SK-N-SH (cell line): ENCODE results near the gene SUMO2. TPM values are rescaled to one million over a fixed set of nuclear protein-coding genes. Genes with fewer than 3 reads are reported as not detected.
A peak's percentile ranks its signal among the peaks of the same experiment; 100 is the strongest.

Experiments used
- CTCF ChIA-PET: fragments of 300-600, 350-600 bp; formaldehyde crosslinking; extraction: SDS; loops from one replicate; lab custom pipeline; 2021; lab: Yijun Ruan, JAX
- POLR2A ChIA-PET: fragments of 350-600 bp; sonication (Branson Sonifier 250); formaldehyde crosslinking; extraction: SDS; loops from one replicate; lab custom pipeline; 2020; ENCODE audit warnings: antibody characterized with exemption, inconsistent platforms; lab: Yijun Ruan, JAX
- DNase-seq: peaks from one replicate; pipeline ENCODE4 v3.0.0; 2012
- H2AFZ ChIP-seq: fragments of 200-600 bp; sonication (generic); 2 replicates; pipeline ENCODE4 v1.8.1; 2016; ENCODE audit warnings: antibody characterized with exemption, mild to moderate bottlenecking, low read depth
- H3F3A ChIP-seq: fragments of 200-600 bp; sonication (generic); replicated peaks from 2 replicates; pipeline ENCODE3; 2016; ENCODE audit warnings: antibody characterized with exemption, mild to moderate bottlenecking; ENCODE audit not compliant: insufficient read depth
- H3K27ac ChIP-seq, 2 experiments: fragments of 200-500 bp in 1 of 2; fragments of 200-600 bp in 1 of 2; sonication (Bioruptor generic) in 1 of 2; sonication (generic), shearing (Covaris generic) in 1 of 2; 2 replicates each; pipeline versions ENCODE4 v1.5.1 to v1.6.1; 2014 to 2016; ENCODE audit warnings: low read depth in 2 of 2, inconsistent platforms in 1 of 2, low read length in 1 of 2, mild to moderate bottlenecking in 1 of 2, mixed read lengths in 1 of 2
- H3K27me3 ChIP-seq: fragments of 200-600 bp; sonication (generic), shearing (Covaris generic); 2 replicates; pipeline ENCODE4 v1.6.1; 2016; ENCODE audit warnings: mixed run types; ENCODE audit not compliant: insufficient read depth
- H3K36me3 ChIP-seq, 2 experiments: fragments of 200-500 bp in 1 of 2; fragments of 200-600 bp in 1 of 2; sonication (Bioruptor generic) in 1 of 2; sonication (generic) in 1 of 2; replicated peaks in 1 of 2; 2 replicates each; pipeline versions ENCODE3 to v1.5.1; 2014 to 2016; ENCODE audit warnings: low read length in 1 of 2, mild to moderate bottlenecking in 1 of 2; ENCODE audit not compliant: insufficient read depth in 2 of 2, control insufficient read depth in 1 of 2
- H3K4me1 ChIP-seq, 2 experiments: fragments of 200-500 bp in 1 of 2; fragments of 200-600 bp in 1 of 2; sonication (Bioruptor generic) in 1 of 2; sonication (generic), shearing (Covaris generic) in 1 of 2; 2 replicates each; pipeline versions ENCODE4 v1.5.1 to v1.6.1; 2014 to 2016; ENCODE audit warnings: low read depth in 1 of 2, low read length in 1 of 2, mixed run types in 1 of 2; ENCODE audit not compliant: insufficient read depth in 2 of 2, control insufficient read depth in 1 of 2
- H3K4me2 ChIP-seq: fragments of 200-600 bp; sonication (generic), shearing (Covaris generic); 2 replicates; pipeline ENCODE4 v1.6.1; 2017; ENCODE audit warnings: mixed run types
- H3K4me3 ChIP-seq, 2 experiments: fragments of 200-500 bp in 1 of 2; fragments of 200-600 bp in 1 of 2; sonication (Bioruptor generic) in 1 of 2; sonication (generic), shearing (Covaris generic) in 1 of 2; 2 replicates each; pipeline versions ENCODE4 v1.5.1 to v1.8.1; 2014 to 2016; ENCODE audit warnings: low read depth in 2 of 2, inconsistent platforms in 1 of 2, low read length in 1 of 2, mild to moderate bottlenecking in 1 of 2, mixed read lengths in 1 of 2, moderate library complexity in 1 of 2
- H3K79me2 ChIP-seq: fragments of 200-600 bp; sonication (generic); 2 replicates; pipeline ENCODE4 v1.8.1; 2017; ENCODE audit warnings: mild to moderate bottlenecking; ENCODE audit not compliant: insufficient read depth
- H3K9ac ChIP-seq: fragments of 200-600 bp; sonication (generic); 2 replicates; pipeline ENCODE4 v1.6.1; 2017; ENCODE audit warnings: mixed run types
- H3K9me2 ChIP-seq: fragments of 200-600 bp; sonication (generic); 2 replicates; pipeline ENCODE4 v1.6.1; 2017; ENCODE audit warnings: mixed run types
- H3K9me3 ChIP-seq: fragments of 200-600 bp; sonication (generic); 2 replicates; pipeline ENCODE4 v1.6.1; 2017; ENCODE audit warnings: mixed run types, mild to moderate bottlenecking, moderate library complexity
- H4K20me1 ChIP-seq: fragments of 200-600 bp; sonication (generic); 2 replicates; pipeline ENCODE4 v1.6.1; 2017; ENCODE audit warnings: mild to moderate bottlenecking, mixed run types; ENCODE audit not compliant: insufficient read depth
- ELF1 ChIP-seq: IDR thresholded peaks from 2 replicates; pipeline ENCODE4 v1.4.0; 2012
- JUND ChIP-seq: IDR thresholded peaks from 2 replicates; pipeline ENCODE4 v1.4.0; 2012
- MXI1 ChIP-seq: IDR thresholded peaks from 2 replicates; pipeline ENCODE4 v1.6.1; 2012; ENCODE audit warnings: mild to moderate bottlenecking, low read depth, low read length, improper control_type of control experiment
- NFIC ChIP-seq: IDR thresholded peaks from 2 replicates; pipeline ENCODE4 v1.4.0; 2012; ENCODE audit warnings: borderline replicate concordance
- SIN3A ChIP-seq: IDR thresholded peaks from 2 replicates; pipeline ENCODE4 v1.6.1; 2012; ENCODE audit warnings: low read depth, mild to moderate bottlenecking, low read length, moderate library complexity, borderline replicate concordance
- TAF1 ChIP-seq: IDR thresholded peaks from 2 replicates; pipeline ENCODE4 v1.6.1; 2012; ENCODE audit warnings: low read depth, mild to moderate bottlenecking, low read length, moderate library complexity, borderline replicate concordance
- TCF12 ChIP-seq: IDR thresholded peaks from 2 replicates; pipeline ENCODE4 v1.4.0; 2012
- YY1 ChIP-seq: IDR thresholded peaks from 2 replicates; pipeline ENCODE4 v1.4.0; 2012; ENCODE audit warnings: low read depth, mild to moderate bottlenecking
- WGBS: methylation state at CpG from one replicate; pipeline ENCODE4 v1.1.6; 2017; ENCODE audit warnings: low lambda C conversion rate; 5-methylcytosine and 5-hydroxymethylcytosine counted together
- polyA plus RNA-seq, 3 experiments: library from polyadenylated mRNA; depleted of rRNA; stranded (reverse); fragments of >200 nt; gene quantifications; 2 replicates each; pipeline ENCODE4 v1.2.3, GENCODE V29; 2012
- TF ChIP-seq, protein P1 (sequence below): IDR thresholded peaks from 2 replicates; pipeline ENCODE4 v1.4.0; 2012; ENCODE audit warnings: low read depth
- TF ChIP-seq, protein P2 (sequence below): IDR thresholded peaks from 2 replicates; pipeline ENCODE4 v1.4.0; 2012; ENCODE audit warnings: low read depth, borderline replicate concordance

SUMO2 gene
- polyA plus RNA-seq, 1 of the 3 experiments (the other 2 are of a cell fraction): 114 TPM

DNA sequence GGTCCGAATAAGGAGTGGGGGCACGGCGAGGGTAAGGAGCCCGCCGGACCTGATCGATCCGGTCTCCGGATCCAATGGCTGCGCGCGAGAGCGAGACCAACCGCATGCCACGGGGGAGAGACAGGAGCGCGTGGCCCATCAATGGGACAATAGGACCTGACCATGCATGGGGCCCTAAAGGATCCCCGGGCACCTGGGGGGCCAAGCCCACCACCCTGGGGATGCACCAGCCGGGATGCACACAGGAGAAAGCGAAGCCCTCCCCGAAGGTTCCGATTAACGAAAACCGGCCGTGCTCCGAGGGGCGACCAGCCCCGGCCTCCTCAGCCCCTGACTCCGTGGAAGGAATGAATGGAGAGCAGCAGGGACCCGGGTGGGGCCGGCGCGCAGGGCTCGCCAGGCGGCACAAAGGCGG, 29.0 kb downstream of the SUMO2 start:
- Histone ChIP-seq H3K4me2 (peak overlapping the region; percentile 81), H3K4me3 (peak overlapping the region; percentile 73 to 77), H3F3A (peaks cover 16% of the 10 kb centered on the region), H2AFZ (no peak overlapping the region), H3K79me2 (peaks cover 61% of the 10 kb centered on the region), H3K27me3 (no peaks in the 10 kb centered on the region), H3K9ac (peak overlapping the region; percentile 75), H4K20me1 (peaks cover 21% of the 10 kb centered on the region; the same call in 1 of the 2 replicates), H3K9me3 (no peaks in the 10 kb centered on the region), H3K9me2 (no peaks in the 10 kb centered on the region), H3K4me1 (peaks cover 5% of the 10 kb centered on the region in 2 experiments; a peak in 3 of 4 replicates), H3K36me3 (peaks cover under 1 to 18% of the 10 kb centered on the region in 2 experiments), H3K27ac (peak overlapping the region; percentile 53 to 85)
- no peak for DNase-seq
- WGBS: under 1% methylated on average over 15 of the region's 35 CpGs
- TF ChIP-seq ELF1 (no peak), NFIC (no peak), SIN3A (peak; percentile 68; the same call in 1 of the 2 replicates), JUND (no peak)
- TF ChIP-seq, protein P1, sequence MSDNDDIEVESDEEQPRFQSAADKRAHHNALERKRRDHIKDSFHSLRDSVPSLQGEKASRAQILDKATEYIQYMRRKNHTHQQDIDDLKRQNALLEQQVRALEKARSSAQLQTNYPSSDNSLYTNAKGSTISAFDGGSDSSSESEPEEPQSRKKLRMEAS: peak; percentile 26; the same call in 1 of the 2 replicates
- TF ChIP-seq, protein P2, sequence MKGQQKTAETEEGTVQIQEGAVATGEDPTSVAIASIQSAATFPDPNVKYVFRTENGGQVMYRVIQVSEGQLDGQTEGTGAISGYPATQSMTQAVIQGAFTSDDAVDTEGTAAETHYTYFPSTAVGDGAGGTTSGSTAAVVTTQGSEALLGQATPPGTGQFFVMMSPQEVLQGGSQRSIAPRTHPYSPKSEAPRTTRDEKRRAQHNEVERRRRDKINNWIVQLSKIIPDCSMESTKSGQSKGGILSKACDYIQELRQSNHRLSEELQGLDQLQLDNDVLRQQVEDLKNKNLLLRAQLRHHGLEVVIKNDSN: no peak
- POLR2A ChIA-PET: interaction anchor here (0.6 to 1.9 kb wide), 4 partner anchors 9 to 109 kb away, joined by 3 to 14 read pairs (median 8); partner anchors contain the start of genes ARMC7 and NT5C
- CTCF ChIA-PET: interaction anchor here (1.1 to 1.9 kb wide), 4 partner anchors 9 to 48 kb away, joined by 3 to 8 read pairs (median 5); partner anchors contain the start of gene NT5C

DNA sequence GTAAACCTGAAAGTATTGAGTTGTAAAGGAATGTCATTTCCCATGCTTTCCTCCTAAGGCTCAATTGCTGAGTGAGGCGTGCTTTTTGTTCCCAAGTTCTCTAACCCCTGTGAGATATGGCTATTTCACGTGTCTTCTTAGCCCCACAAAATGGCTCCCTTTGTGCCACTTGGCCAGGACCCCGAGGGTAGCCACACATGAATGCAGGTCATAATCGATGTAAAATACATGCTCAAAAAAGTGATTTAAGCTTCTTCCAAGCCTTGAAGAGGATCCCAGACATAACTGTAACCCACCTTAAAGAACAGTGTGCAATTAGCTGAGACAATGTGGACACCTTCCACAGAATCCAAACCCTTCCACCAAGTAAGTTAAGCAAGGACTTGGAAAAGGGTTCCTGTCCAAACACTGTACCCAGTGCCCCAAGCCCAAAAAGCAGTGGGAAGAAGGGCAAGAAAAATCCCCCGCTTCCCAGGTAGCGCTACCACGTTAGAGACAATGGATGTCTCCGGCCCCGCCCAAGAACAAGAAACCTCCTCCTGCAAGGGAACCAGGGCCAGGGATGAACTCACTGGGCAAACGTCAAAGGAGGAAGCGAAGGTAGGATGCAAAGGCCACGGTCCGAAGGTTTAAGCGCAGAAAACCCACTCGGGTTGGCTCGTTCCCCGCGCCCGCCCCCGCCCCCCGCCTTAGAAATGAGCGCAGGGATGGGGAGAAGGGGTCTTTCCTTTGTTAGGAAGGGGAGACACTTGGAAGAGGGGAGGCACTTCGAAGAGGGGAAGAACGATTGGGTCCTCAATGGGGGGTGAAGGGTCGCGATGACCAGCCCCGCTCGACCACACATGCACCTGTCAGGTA, 29.6 kb downstream of the SUMO2 start:
- no peaks in the 10 kb centered on the region for H3K27me3 ChIP-seq
- 1% methylated on average over 28 of the region's 28 CpGs for WGBS
- peaks cover 28% of the 10 kb centered on the region for H4K20me1 ChIP-seq
- ChIA-PET POLR2A (no interaction called here), CTCF (interaction anchor here (0.7 kb wide), 1 partner anchor 27 kb away, joined by 3 read pairs; no protein-coding TSS in a partner anchor)
- no peaks in the 10 kb centered on the region for H3K9me2 ChIP-seq
- peak overlapping the region; percentile 73 to 77 for H3K4me3 ChIP-seq
- peaks cover 0 to 5% of the 10 kb centered on the region in 2 experiments; a peak in 3 of 4 replicates for H3K4me1 ChIP-seq
- no peaks in the 10 kb centered on the region for H3K9me3 ChIP-seq
- H3K9ac ChIP-seq: peak overlapping the region; percentile 75
- H2AFZ ChIP-seq: peak overlapping the region; percentile 32; the same call in 1 of the 2 replicates
- H3K4me2 ChIP-seq: peak overlapping the region; percentile 81
- H3F3A ChIP-seq: peaks cover 19% of the 10 kb centered on the region
- H3K27ac ChIP-seq: peak overlapping the region; percentile 53 to 85
- DNase-seq: peak; percentile 72
- H3K36me3 ChIP-seq: peaks cover 7 to 20% of the 10 kb centered on the region in 2 experiments
- peaks cover 68% of the 10 kb centered on the region for H3K79me2 ChIP-seq
- TF ChIP-seq YY1 (peak; percentile 84), NFIC (no peak), TAF1 (peak; percentile 55; the same call in 1 of the 2 replicates), TCF12 (no peak), MXI1 (peak; percentile 98)
- TF ChIP-seq, protein P1: peak; percentile 77
